ENCODE data around the gene CHST3. TPM values are rescaled to one million over a fixed set of nuclear protein-coding genes. Genes with fewer than 3 reads are reported as not detected.

Gene CHST3
- total RNA-seq, 1 experiment from 2014 or later = 10.0 TPM

GRCh38 chr10:71980181-71981014, 16.2 kb downstream of the CHST3 start:
- no peak for DNase-seq (ENCODE audit: low spot score)
- no peak overlapping the region for H3K4me3 ChIP-seq (ENCODE audit: low read depth, low read length, poor library complexity, severe bottlenecking)
- intact Hi-C loops (cut with micrococcal nuclease; ENCODE audit: unreplicated experiment) = no loop called here
- ChIA-PET CTCF (no interaction called here), POLR2A (ENCODE audit: low non-redundant PET) (no interaction called here)
- peak overlapping the region; percentile 37 for H3K27ac ChIP-seq (ENCODE audit: low read depth, low read length, poor library complexity, severe bottlenecking)
- no peaks in the 10 kb centered on the region for H3K27me3 ChIP-seq (replicated peaks; ENCODE audit: insufficient read depth, low read depth, low read length, poor library complexity)
- TF ChIP-seq EZH2 (IDR thresholded peaks at IDR 0.05; ENCODE audit: borderline replicate concordance, low read depth, low read length, poor library complexity, severe bottlenecking) = no peak
- no peak for TF ChIP-seq CTCF (conservative IDR thresholded peaks at IDR 0.05; ENCODE audit: low read depth, low read length)
- H3K4me1 ChIP-seq (ENCODE audit: insufficient read depth, low read length, poor library complexity, severe bottlenecking) = peaks cover 28% of the 10 kb centered on the region
- no TSS peak for BruUV-seq (replicated peaks)
- H3K9me3 ChIP-seq (ENCODE audit: low read depth, low read length, poor library complexity, severe bottlenecking) = no peaks in the 10 kb centered on the region
- H3K36me3 ChIP-seq (ENCODE audit: insufficient read depth, low read length, poor library complexity, severe bottlenecking) = no peaks in the 10 kb centered on the region

- peaks cover 28% of the 10 kb centered on the region for H3K4me1 ChIP-seq (ENCODE audit: insufficient read depth, low read length, poor library complexity, severe bottlenecking)
- ChIA-PET CTCF (no interaction called here), POLR2A (ENCODE audit: low non-redundant PET) (no interaction called here)
- intact Hi-C loops (cut with micrococcal nuclease; ENCODE audit: unreplicated experiment) = no loop called here
- no peak for TF ChIP-seq CTCF (conservative IDR thresholded peaks at IDR 0.05; ENCODE audit: low read depth, low read length)
- TF ChIP-seq EZH2 (IDR thresholded peaks at IDR 0.05; ENCODE audit: borderline replicate concordance, low read depth, low read length, poor library complexity, severe bottlenecking) = no peak
- H3K27me3 ChIP-seq (replicated peaks; ENCODE audit: insufficient read depth, low read depth, low read length, poor library complexity) = no peaks in the 10 kb centered on the region
- peak; percentile 63 for DNase-seq (ENCODE audit: low spot score)
- no peak overlapping the region for H3K4me3 ChIP-seq (ENCODE audit: low read depth, low read length, poor library complexity, severe bottlenecking)
- BruUV-seq (replicated peaks) = no TSS peak
- no peaks in the 10 kb centered on the region for H3K9me3 ChIP-seq (ENCODE audit: low read depth, low read length, poor library complexity, severe bottlenecking)
- peak overlapping the region; percentile 37 for H3K27ac ChIP-seq (ENCODE audit: low read depth, low read length, poor library complexity, severe bottlenecking)
- no peaks in the 10 kb centered on the region for H3K36me3 ChIP-seq (ENCODE audit: insufficient read depth, low read length, poor library complexity, severe bottlenecking)
Observed at GRCh38 chr10:71981015-71981875, 17.1 kb downstream of the CHST3 start.

GRCh38 chr10:71981876-71982230, 17.7 kb downstream of the CHST3 start:
- Histone ChIP-seq H3K27ac (ENCODE audit: low read depth, low read length, poor library complexity, severe bottlenecking) (no peak overlapping the region), H3K4me1 (ENCODE audit: insufficient read depth, low read length, poor library complexity, severe bottlenecking) (peaks cover 28% of the 10 kb centered on the region), H3K9me3 (ENCODE audit: low read depth, low read length, poor library complexity, severe bottlenecking) (no peaks in the 10 kb centered on the region), H3K36me3 (ENCODE audit: insufficient read depth, low read length, poor library complexity, severe bottlenecking) (no peaks in the 10 kb centered on the region), H3K4me3 (ENCODE audit: low read depth, low read length, poor library complexity, severe bottlenecking) (no peak overlapping the region), H3K27me3 (replicated peaks; ENCODE audit: insufficient read depth, low read depth, low read length, poor library complexity) (no peaks in the 10 kb centered on the region)
- no TSS peak for BruUV-seq (replicated peaks)
- CTCF ChIA-PET = no interaction called here
- TF ChIP-seq CTCF (conservative IDR thresholded peaks at IDR 0.05; ENCODE audit: low read depth, low read length) = no peak
- TF ChIP-seq EZH2 (IDR thresholded peaks at IDR 0.05; ENCODE audit: borderline replicate concordance, low read depth, low read length, poor library complexity, severe bottlenecking) = no peak
- POLR2A ChIA-PET (ENCODE audit: low non-redundant PET) = no interaction called here
- no peak for DNase-seq (ENCODE audit: low spot score)
- intact Hi-C loops (cut with micrococcal nuclease; ENCODE audit: unreplicated experiment) = no loop called here

Measured in A673 (cell line).